Left ventricle myocardium inferior (tissue), 1 donor: Measurements from ENCODE around the gene COL18A1. TPM values are rescaled to one million over a fixed set of nuclear protein-coding genes. Genes with fewer than 3 reads are reported as not detected.
"Not testable (repeated sequence)": the region's sequence is repeated elsewhere in the genome, so short reads cannot be mapped to it uniquely, and the experiment has no call there.

Experiments
- DNase-seq: peaks from one replicate; pipeline ENCODE4 v3.0.0-alpha.2; 2020
- H3K27ac ChIP-seq: fragments of 200-600 bp; replicated peaks from 2 replicates; pipeline ENCODE4 v1.8.0; 2021
- H3K27me3 ChIP-seq: fragments of 200-600 bp; 2 replicates; pipeline ENCODE4 v1.8.0; 2021; ENCODE audit warnings: low read depth
- H3K36me3 ChIP-seq: fragments of 200-600 bp; 2 replicates; pipeline ENCODE4 v1.8.0; 2021
- H3K4me1 ChIP-seq: fragments of 200-600 bp; 2 replicates; pipeline ENCODE4 v1.8.0; 2021
- H3K4me3 ChIP-seq: fragments of 200-600 bp; 2 replicates; pipeline ENCODE4 v1.8.0; 2021; ENCODE audit warnings: mild to moderate bottlenecking, moderate library complexity
- H3K9me3 ChIP-seq: fragments of 200-600 bp; replicated peaks from 2 replicates; pipeline ENCODE4 v1.8.0; 2021
- intact Hi-C: fragments of 100-400 bp; cut with micrococcal nuclease; formaldehyde crosslinking; loops from one replicate; pipeline ENCODE4 v1.11.0; 2022
- total RNA-seq: library from RNA; stranded (reverse); fragmentation: NEBNext Ultra II Directional; extraction: Animal tissue kit (Norgen Biotek cat#: 25700); gene quantifications from one replicate; pipeline ENCODE4 v1.2.1, GENCODE V29; 2021
- TF ChIP-seq, protein P1 (sequence below): fragments of 200-600 bp; IDR thresholded peaks from 2 replicates; pipeline ENCODE4 v1.8.0; 2021; ENCODE audit warnings: antibody characterized with exemption, mild to moderate bottlenecking, borderline replicate concordance
- donor health status: DM: no; HTN: yes; CAD: no; lungs with severe emphysema.

Gene COL18A1
- total RNA-seq, 1 donor from 2014 or later = 66.5 TPM

DNA sequence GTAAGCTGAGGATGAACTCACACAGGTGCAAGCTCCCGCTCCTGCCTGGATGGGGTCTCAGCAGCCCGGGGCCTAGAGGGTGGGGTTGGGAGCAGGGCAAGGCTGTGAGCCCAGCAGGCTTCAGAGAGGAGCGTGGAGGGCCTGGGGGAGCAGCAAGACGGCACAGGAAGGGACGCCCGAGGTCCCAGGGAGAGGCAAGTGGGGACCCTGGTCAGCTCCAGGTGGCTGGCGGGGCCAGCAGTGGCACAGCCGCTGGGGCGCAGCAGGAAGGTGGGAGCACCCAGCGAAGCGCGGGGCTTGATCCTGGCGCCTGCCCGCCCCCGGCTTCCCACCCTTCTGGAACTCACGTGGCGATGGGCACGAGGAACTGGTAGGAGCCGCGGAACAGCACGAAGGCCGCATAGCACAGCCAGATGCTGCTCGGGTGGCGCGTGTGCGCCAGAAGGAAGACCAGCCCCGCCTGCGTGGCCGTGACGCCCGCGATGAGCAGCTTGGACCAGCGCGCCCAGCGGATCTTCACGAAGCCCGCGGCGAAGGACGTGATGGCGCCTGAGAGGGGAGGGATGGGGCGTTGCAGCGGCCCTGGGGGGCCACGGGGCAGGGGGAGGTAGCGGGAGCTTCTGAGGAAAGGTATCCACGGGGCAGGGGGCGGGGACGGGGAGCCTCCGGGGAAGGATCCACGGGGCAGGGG, 125.6 kb downstream of the COL18A1 start:
- DNase-seq = peak; percentile 7
- peaks cover 27% of the 10 kb centered on the region for H3K4me1 ChIP-seq
- H3K9me3 ChIP-seq = no peaks in the 10 kb centered on the region
- H3K27me3 ChIP-seq = no peaks in the 10 kb centered on the region
- TF ChIP-seq, protein P1, sequence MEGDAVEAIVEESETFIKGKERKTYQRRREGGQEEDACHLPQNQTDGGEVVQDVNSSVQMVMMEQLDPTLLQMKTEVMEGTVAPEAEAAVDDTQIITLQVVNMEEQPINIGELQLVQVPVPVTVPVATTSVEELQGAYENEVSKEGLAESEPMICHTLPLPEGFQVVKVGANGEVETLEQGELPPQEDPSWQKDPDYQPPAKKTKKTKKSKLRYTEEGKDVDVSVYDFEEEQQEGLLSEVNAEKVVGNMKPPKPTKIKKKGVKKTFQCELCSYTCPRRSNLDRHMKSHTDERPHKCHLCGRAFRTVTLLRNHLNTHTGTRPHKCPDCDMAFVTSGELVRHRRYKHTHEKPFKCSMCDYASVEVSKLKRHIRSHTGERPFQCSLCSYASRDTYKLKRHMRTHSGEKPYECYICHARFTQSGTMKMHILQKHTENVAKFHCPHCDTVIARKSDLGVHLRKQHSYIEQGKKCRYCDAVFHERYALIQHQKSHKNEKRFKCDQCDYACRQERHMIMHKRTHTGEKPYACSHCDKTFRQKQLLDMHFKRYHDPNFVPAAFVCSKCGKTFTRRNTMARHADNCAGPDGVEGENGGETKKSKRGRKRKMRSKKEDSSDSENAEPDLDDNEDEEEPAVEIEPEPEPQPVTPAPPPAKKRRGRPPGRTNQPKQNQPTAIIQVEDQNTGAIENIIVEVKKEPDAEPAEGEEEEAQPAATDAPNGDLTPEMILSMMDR = no peak
- H3K4me3 ChIP-seq = no peak overlapping the region
- H3K36me3 ChIP-seq = no peaks in the 10 kb centered on the region
- H3K27ac ChIP-seq = no peak overlapping the region
- intact Hi-C loops = no loop called here

- intact Hi-C loops, H3K27ac ChIP-seq, H3K36me3 ChIP-seq, H3K9me3 ChIP-seq, H3K4me3 ChIP-seq, DNase-seq, H3K27me3 ChIP-seq: not testable (repeated sequence)
- H3K4me1 ChIP-seq = peaks cover 28% of the 10 kb centered on the region
These were observed 126.1 kb downstream of the COL18A1 start for GRCh38 chr21:45531114-45531392.

DNA sequence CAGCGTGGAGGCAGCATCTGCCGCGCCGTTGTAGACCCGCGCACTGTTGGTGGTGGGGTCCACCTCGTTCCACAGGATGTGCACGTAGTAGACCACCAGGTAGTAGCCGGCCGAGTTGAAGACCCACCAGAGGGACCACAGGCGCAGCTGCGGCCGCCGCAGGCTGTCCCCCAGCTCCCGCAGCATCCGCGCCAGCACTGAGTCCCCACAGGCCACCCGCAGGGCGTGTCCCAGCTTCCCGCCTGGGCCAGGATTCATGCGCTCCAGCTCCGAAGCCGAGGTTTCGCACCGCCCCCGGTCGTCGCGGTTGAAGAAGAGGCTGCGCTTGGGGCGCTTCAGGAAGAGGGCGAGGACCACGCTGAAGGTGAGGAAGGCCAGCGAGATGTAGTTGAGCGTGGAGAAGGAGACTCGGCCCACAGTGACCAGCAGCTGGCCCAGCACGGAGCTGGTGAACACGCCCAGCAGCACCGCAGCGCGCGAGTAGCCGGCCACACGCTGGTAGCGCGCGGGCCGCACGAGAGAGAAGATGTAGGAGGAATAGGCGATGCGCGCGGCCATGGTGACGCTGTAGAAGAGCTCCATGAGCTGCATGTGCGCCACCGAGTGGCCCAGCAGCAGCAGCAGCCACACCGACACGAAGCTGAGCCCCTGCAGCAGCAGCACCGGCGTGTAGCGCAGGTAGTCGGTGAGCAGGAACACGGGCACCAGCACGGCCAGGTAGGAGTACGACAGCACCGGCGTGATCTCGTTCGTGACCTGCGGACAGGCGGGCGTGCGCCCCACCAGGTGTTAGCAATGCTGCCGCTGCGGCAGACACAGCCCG, 126.6 kb downstream of the COL18A1 start:
- Histone ChIP-seq H3K4me3 (no peak overlapping the region), H3K9me3 (no peaks in the 10 kb centered on the region), H3K27ac (no peak overlapping the region), H3K4me1 (peaks cover 28% of the 10 kb centered on the region), H3K36me3 (no peaks in the 10 kb centered on the region), H3K27me3 (no peaks in the 10 kb centered on the region)
- peak; percentile 11 for DNase-seq
- intact Hi-C loops = no loop called here
- TF ChIP-seq, protein P1 = no peak

GRCh38 chr21:45532826-45533360, 127.9 kb downstream of the COL18A1 start:
- H3K27me3 ChIP-seq = no peaks in the 10 kb centered on the region
- no peak overlapping the region for H3K27ac ChIP-seq
- H3K4me1 ChIP-seq = peaks cover 28% of the 10 kb centered on the region
- DNase-seq = peak; percentile 14
- TF ChIP-seq, protein P1 = no peak
- no peaks in the 10 kb centered on the region for H3K9me3 ChIP-seq
- no peaks in the 10 kb centered on the region for H3K36me3 ChIP-seq
- intact Hi-C loops = no loop called here
- no peak overlapping the region for H3K4me3 ChIP-seq

DNA sequence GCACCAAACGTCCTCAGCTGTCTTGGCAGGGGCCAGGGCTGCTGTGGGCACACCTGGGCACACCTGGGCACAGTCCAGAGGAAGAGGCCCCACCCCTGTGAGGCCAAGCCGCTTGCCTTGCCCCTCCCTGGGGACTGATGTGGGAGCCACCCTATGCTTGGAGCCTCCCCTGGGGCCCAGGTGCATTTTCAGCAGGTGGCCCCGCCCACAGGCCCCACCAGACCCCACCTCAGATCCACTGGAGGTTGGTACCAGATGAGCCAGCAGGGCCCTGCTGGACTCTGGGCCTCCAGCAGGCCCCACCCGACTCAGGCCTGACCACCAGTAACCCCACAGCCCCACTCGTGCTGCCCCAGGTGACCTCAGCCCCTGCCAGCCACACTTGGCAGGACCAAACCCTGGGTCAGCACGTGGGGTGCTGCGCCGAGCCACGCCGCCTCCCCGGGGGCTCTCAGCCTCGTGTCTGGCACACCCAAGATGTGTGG, 128.4 kb downstream of the COL18A1 start:
- H3K27me3 ChIP-seq = no peaks in the 10 kb centered on the region
- no peaks in the 10 kb centered on the region for H3K36me3 ChIP-seq
- H3K4me1 ChIP-seq = peaks cover 28% of the 10 kb centered on the region
- H3K4me3 ChIP-seq = no peak overlapping the region
- peak; percentile 15 for DNase-seq
- H3K9me3 ChIP-seq = no peaks in the 10 kb centered on the region
- intact Hi-C loops = no loop called here
- H3K27ac ChIP-seq = peak overlapping the region; percentile 78
- TF ChIP-seq, protein P1 = no peak
